ENCODE results near the gene MELK. TPM values are rescaled to one million over a fixed set of nuclear protein-coding genes. Genes with fewer than 3 reads are reported as not detected.
A peak's percentile ranks its signal among the peaks of the same experiment; 100 is the strongest.

Gene MELK
- total and polyA plus RNA-seq, 10 of the 15 experiments (the other 5 are each of a cell fraction or from before 2014, with no cell fraction given): 38.7 to 80.3 (median 51.6) TPM

- FAIRE-seq (no peak), DNase-seq (ENCODE audit: low read depth, low spot score) (peak; percentile 59), ATAC-seq (peak; percentile 71)
- ChIA-PET CTCF (interaction anchor here (1.2 to 16.4 kb wide), 5 partner anchors 100 to 177 kb away, joined by 3 to 421 read pairs (median 4); partner anchors contain the start of gene RNF38), SMC1A (ENCODE audit: uncharacterized antibody, unreplicated experiment) (interaction anchor here (0.9 to 13.7 kb wide), 11 partner anchors 26 to 177 kb away, joined by 3 to 287 read pairs (median 8); no protein-coding TSS in a partner anchor), RAD21 (ENCODE audit: unreplicated experiment) (interaction anchor here (0.8 to 7.5 kb wide), 8 partner anchors 23 to 152 kb away, joined by 3 to 156 read pairs (median 4); partner anchors contain the start of gene RNF38), POLR2A (interaction anchor here (0.9 to 1.8 kb wide), 5 partner anchors 8 to 150 kb away, joined by 3 to 15 read pairs (median 5); no protein-coding TSS in a partner anchor)
- Histone ChIP-seq H3K27me3 (replicated peaks in 1 of 2; ENCODE audit: control insufficient read depth in 2 of 2, insufficient read depth in 2 of 2, low read length in 1 of 2) (no peaks in the 10 kb centered on the region), H3K9ac (ENCODE audit: control insufficient read depth, insufficient read depth, low read length) (no peak overlapping the region; the same call in 1 of the 2 replicates), H3K36me3 (ENCODE audit: control insufficient read depth in 2 of 2, insufficient read depth in 2 of 2, low read length in 1 of 2) (no peaks in the 10 kb centered on the region), H3K79me2 (ENCODE audit: control insufficient read depth, insufficient read depth, low read length) (no peaks in the 10 kb centered on the region), H4K20me1 (ENCODE audit: control insufficient read depth, insufficient read depth) (no peaks in the 10 kb centered on the region), H2AFZ (ENCODE audit: control insufficient read depth, low read depth, low read length) (no peak overlapping the region), H3K4me3 (no peak overlapping the region), H3K9me3 (replicated peaks; ENCODE audit: control insufficient read depth, insufficient read depth, low read length) (no peaks in the 10 kb centered on the region), H3K4me1 (ENCODE audit: control insufficient read depth, insufficient read depth, low read length) (peaks cover 17% of the 10 kb centered on the region), H3K27ac (ENCODE audit: control insufficient read depth, insufficient read depth) (peak overlapping the region; percentile 73), H3K4me2 (ENCODE audit: control insufficient read depth, insufficient read depth) (peak overlapping the region; percentile 51)
- 51% methylated on average over 6 of the region's 6 CpGs for WGBS (ENCODE audit: insufficient coverage, insufficient replicate concordance, low lambda C conversion rate, missing lambda C conversion rate)
- no TSS peak for BruUV-seq (replicated peaks)
- in situ Hi-C loops (cut with MboI) (loop anchor here (5.0 kb wide), 2 partner anchors 65 to 145 kb away; no protein-coding TSS in a partner anchor), intact Hi-C loops (cut with micrococcal nuclease; ENCODE audit: unreplicated experiment) (loop anchor here (2.0 kb wide), 2 partner anchors 65 to 93 kb away; no protein-coding TSS in a partner anchor)
- TF ChIP-seq ZSCAN29 (IDR thresholded peaks at IDR 0.05) (no peak), STAT3 (IDR thresholded peaks at IDR 0.05; ENCODE audit: low read depth, low read length) (no peak), RUNX3 (IDR thresholded peaks at IDR 0.05; ENCODE audit: low read length) (peak; percentile 86), NRF1 (conservative IDR thresholded peaks at IDR 0.05; ENCODE audit: low read depth, low read length) (no peak), YY1 (IDR thresholded peaks at IDR 0.05; ENCODE audit: low read depth, low read length) (no peak), HDAC6 (IDR thresholded peaks at IDR 0.05; ENCODE audit: unreplicated experiment) (no peak), RAD51 (IDR thresholded peaks at IDR 0.05) (no peak), POU2F2 (IDR thresholded peaks at IDR 0.05; ENCODE audit: borderline replicate concordance, low read depth, low read length) (no peak), SIN3A (IDR thresholded peaks at IDR 0.05; ENCODE audit: low read depth, low read length) (no peak), HSF1 (IDR thresholded peaks at IDR 0.05; ENCODE audit: low read depth, low read length) (no peak), ZNF217 (IDR thresholded peaks at IDR 0.05) (peak; percentile 82), MYB (IDR thresholded peaks at IDR 0.05; ENCODE audit: borderline replicate concordance, low read depth, low read length) (no peak), BHLHE40 (IDR thresholded peaks at IDR 0.05; ENCODE audit: borderline replicate concordance in 1 of 2, low read depth in 2 of 2, low read length in 1 of 2) (no peak), CREM (IDR thresholded peaks at IDR 0.05; ENCODE audit: low read depth) (peak; percentile 28; the same call in 1 of the 2 replicates), FOXM1 (IDR thresholded peaks at IDR 0.05; ENCODE audit: low read depth, low read length) (no peak; the same call in 1 of the 2 replicates), ZBTB4 (CRISPR knock-in tag; IDR thresholded peaks at IDR 0.05) (no peak), CEBPZ (IDR thresholded peaks at IDR 0.05; ENCODE audit: low read depth, low read length) (no peak), SREBF2 (IDR thresholded peaks at IDR 0.05; ENCODE audit: low read length) (no peak)
These were observed 20.8 kb upstream of the MELK start for GRCh38 chr9:36551910-36552309.

Data from GM12878 (cell line).